HEK293T (cell line): Measurements from ENCODE around the gene MPZ.

Experiments
- BHLHE40 ChIP-seq: fragments of 450-650 bp; IDR thresholded peaks from 2 replicates; pipeline ENCODE4 v1.6.1; 2016; ENCODE audit warnings: mild to moderate bottlenecking, moderate library complexity, borderline replicate concordance
- ELF4 ChIP-seq: fragments of 450-650 bp; IDR thresholded peaks from 2 replicates; pipeline ENCODE4 v1.6.1; 2017; ENCODE audit warnings: antibody characterized with exemption
- FOXA1 ChIP-seq: fragments of 450-650 bp; IDR thresholded peaks from 2 replicates; pipeline ENCODE4 v1.6.1; 2016; ENCODE audit warnings: mild to moderate bottlenecking
- FOXK2 ChIP-seq: fragments of 450-650 bp; IDR thresholded peaks from 2 replicates; pipeline ENCODE4 v1.6.1; 2016; ENCODE audit warnings: mild to moderate bottlenecking
- FOXM1 ChIP-seq: fragments of 450-650 bp; IDR thresholded peaks from 2 replicates; pipeline ENCODE4 v1.6.1; 2017; ENCODE audit warnings: mild to moderate bottlenecking, borderline replicate concordance
- L3MBTL2 ChIP-seq: fragments of 450-650 bp; conservative IDR thresholded peaks from 2 replicates; pipeline ENCODE4 v1.6.1; 2016; ENCODE audit warnings: mild to moderate bottlenecking
- SP1 ChIP-seq: fragments of 450-650 bp; IDR thresholded peaks from 2 replicates; pipeline ENCODE4 v1.6.1; 2017
- SUZ12 ChIP-seq: fragments of 450-650 bp; IDR thresholded peaks from 2 replicates; pipeline ENCODE4 v1.6.1; 2016; ENCODE audit warnings: mild to moderate bottlenecking
- ZNF384 ChIP-seq: fragments of 450-650 bp; IDR thresholded peaks from 2 replicates; pipeline ENCODE4 v1.6.1; 2016

DNA sequence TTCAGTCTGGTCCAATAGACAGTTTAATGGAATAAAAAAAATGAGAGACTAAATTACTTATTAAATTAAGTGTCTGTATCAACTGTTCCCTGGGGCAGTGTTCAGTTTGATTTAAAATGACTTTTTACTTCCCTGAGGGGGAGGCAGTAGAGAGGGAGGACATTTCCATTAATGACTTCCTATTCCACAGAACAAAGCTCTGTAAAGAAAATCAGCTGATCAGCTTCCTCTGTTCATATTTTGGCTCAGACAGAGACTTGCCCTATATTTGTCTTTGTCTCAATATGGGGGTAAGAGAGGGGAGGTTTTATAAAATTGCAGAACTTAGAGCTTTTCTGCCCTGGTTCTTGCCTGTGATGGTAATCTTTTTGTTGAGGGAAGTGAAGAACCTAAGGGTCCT, 49.5 kb upstream of the MPZ start:
- TF ChIP-seq SP1 (no peak), FOXK2 (no peak), ELF4 (no peak), ZNF384 (no peak), SUZ12 (no peak), L3MBTL2 (no peak), FOXM1 (no peak), BHLHE40 (no peak), FOXA1 (no peak)
